ENCODE results near the gene CBX3. TPM values are rescaled to one million over a fixed set of nuclear protein-coding genes. Genes with fewer than 3 reads are reported as not detected.

CBX3 gene
- total and polyA plus RNA-seq, 2 of the 8 experiments (the other 6 are each of a cell fraction or from before 2014, with no cell fraction given), result 71.3 to 258 TPM

- TF ChIP-seq SP2 (IDR thresholded peaks at IDR 0.05; ENCODE audit: low read length) (no peak), CREB1 (IDR thresholded peaks at IDR 0.05) (peak; percentile 93), GTF2F1 (IDR thresholded peaks at IDR 0.05; ENCODE audit: borderline replicate concordance, low read depth, low read length) (peak; percentile 90), CTCF (IDR thresholded peaks at IDR 0.05; ENCODE audit: control extremely low read depth in 1 of 3, insufficient read depth in 1 of 3, low read depth in 1 of 3, low read length in 3 of 3) (no peak), RBBP5 (IDR thresholded peaks at IDR 0.05; ENCODE audit: borderline replicate concordance, low read depth, low read length) (no peak; the same call in 1 of the 2 replicates), PHF8 (conservative IDR thresholded peaks at IDR 0.05; ENCODE audit: low read depth, low read length) (peak; percentile 96), E2F6 (IDR thresholded peaks at IDR 0.05) (no peak), MAFK (IDR thresholded peaks at IDR 0.05; ENCODE audit: low read depth, low read length) (no peak), ASH2L (IDR thresholded peaks at IDR 0.05; ENCODE audit: low read length) (peak; percentile 69), POLR2A (IDR thresholded peaks at IDR 0.05; ENCODE audit: control extremely low read depth in 1 of 2, low read depth in 2 of 2, low read length in 2 of 2) (peak; percentile 98 to 99), CHD2 (IDR thresholded peaks at IDR 0.05; ENCODE audit: low read length) (no peak), FOSL1 (IDR thresholded peaks at IDR 0.05; ENCODE audit: insufficient read depth, low read depth, low read length) (peak; percentile 99), SIX5 (IDR thresholded peaks at IDR 0.05; ENCODE audit: low read depth, low read length) (peak; percentile 54), CHD1 (IDR thresholded peaks at IDR 0.05; ENCODE audit: low read depth, low read length) (peak; percentile 70; the same call in 1 of the 2 replicates), SIRT6 (IDR thresholded peaks at IDR 0.05; ENCODE audit: low read length) (no peak), YY1 (IDR thresholded peaks at IDR 0.05; ENCODE audit: low read depth, low read length) (no peak), SUZ12 (IDR thresholded peaks at IDR 0.05; ENCODE audit: low read length) (no peak), TAF1 (IDR thresholded peaks at IDR 0.05; ENCODE audit: low read depth, low read length) (peak; percentile 99), KDM5A (IDR thresholded peaks at IDR 0.05; ENCODE audit: low read length) (no peak), ATF2 (IDR thresholded peaks at IDR 0.05; ENCODE audit: low read length) (no peak), SAP30 (IDR thresholded peaks at IDR 0.05; ENCODE audit: insufficient read depth, insufficient replicate concordance, low read length) (no peak)
These were observed 900 bp upstream of the CBX3 start, which contains the start of gene HNRNPA2B1 (continued) for GRCh38 chr7:26200444-26201246.

Measured in H1 (cell line).